ENCODE measurements around the gene RTP2.

RTP2 gene

GRCh38 chr3:187743195-187744141 lies 41.1 kb upstream of the RTP2 start:
- POLR2A ChIA-PET: interaction anchor here (0.7 kb wide), 1 partner anchor 1335 kb away, joined by 4 read pairs; no protein-coding TSS in a partner anchor
- H3K27ac ChIP-seq (ENCODE audit: extremely low read depth, low read depth, low read length): no peak overlapping the region; the same call in 1 of the 2 replicates
- CTCF ChIA-PET: interaction anchor here (0.5 to 1.9 kb wide), 6 partner anchors 558 to 1489 kb away, joined by 3 to 22 read pairs (median 4); no protein-coding TSS in a partner anchor

More at GRCh38 chr3:187743195-187744141, 41.1 kb upstream of the RTP2 start:
- H3K9me3 ChIP-seq (ENCODE audit: control insufficient read depth, insufficient read depth, low read depth, low read length): no peaks in the 10 kb centered on the region
- H3K4me3 ChIP-seq (ENCODE audit: low read depth, low read length): peak overlapping the region; percentile 84
- no peaks in the 10 kb centered on the region for H3K36me3 ChIP-seq (ENCODE audit: control insufficient read depth in 2 of 2, insufficient read depth in 1 of 2, low read length in 2 of 2)
- no peaks in the 10 kb centered on the region for H3K4me1 ChIP-seq (ENCODE audit: control insufficient read depth, insufficient read depth, low read length)
- TF ChIP-seq ZFHX2 (tag by site-specific recombination; conservative IDR thresholded peaks at IDR 0.05) (peak; percentile 47; the same call in 1 of the 2 replicates), ZNF335 (tag by site-specific recombination; conservative IDR thresholded peaks at IDR 0.05) (peak; percentile 22), SCRT1 (tag by site-specific recombination; IDR thresholded peaks at IDR 0.05; ENCODE audit: borderline replicate concordance) (peak; percentile 63), ZNF600 (tag by site-specific recombination; IDR thresholded peaks at IDR 0.05) (peak; percentile 12; the same call in 1 of the 2 replicates), ZNF146 (tag by site-specific recombination; IDR thresholded peaks at IDR 0.05) (no peak), ZBTB26 (tag by site-specific recombination; optimal IDR thresholded peaks at IDR 0.05) (peak; percentile 46), ZBTB8A (tag by site-specific recombination; IDR thresholded peaks at IDR 0.05) (peak; percentile 31), REPIN1 (tag by site-specific recombination; IDR thresholded peaks at IDR 0.05; ENCODE audit: low read depth) (no peak), ZNF398 (tag by site-specific recombination; IDR thresholded peaks at IDR 0.05) (peak; percentile 27; the same call in 1 of the 2 replicates), PRDM10 (tag by site-specific recombination; IDR thresholded peaks at IDR 0.05) (peak; percentile 59), EGR2 (tag by site-specific recombination; IDR thresholded peaks at IDR 0.05; ENCODE audit: low read depth) (peak; percentile 23; the same call in 1 of the 2 replicates), ZNF76 (tag by site-specific recombination; IDR thresholded peaks at IDR 0.05; ENCODE audit: borderline replicate concordance, low read depth) (no peak), SCRT2 (tag by site-specific recombination; IDR thresholded peaks at IDR 0.05) (peak; percentile 90)
